Measurements from ENCODE around the gene SMARCC2. TPM values are rescaled to one million over a fixed set of nuclear protein-coding genes. Genes with fewer than 3 reads are reported as not detected.
A peak's percentile ranks its signal among the peaks of the same experiment; 100 is the strongest.
"Not testable (repeated sequence)": the region's sequence is repeated elsewhere in the genome, so short reads cannot be mapped to it uniquely, and the experiment has no call there.

The SMARCC2 gene
- total RNA-seq, 1 donor = 72.4 TPM

GRCh38 chr12:56213878-56214277, 24.6 kb upstream of the SMARCC2 start:
- DNase-seq (ENCODE audit: low read depth in 2 of 3, low spot score in 2 of 3) = no peak

GRCh38 chr12:56212361-56212760, 23.1 kb upstream of the SMARCC2 start:
- no peak for DNase-seq (ENCODE audit: low read depth in 2 of 3, low spot score in 2 of 3)

GRCh38 chr12:56208006-56208405, 18.7 kb upstream of the SMARCC2 start:
- no peak for DNase-seq (ENCODE audit: low read depth in 2 of 3, low spot score in 2 of 3)

- peak in 2 of 3 donors; percentile 43 to 55 for DNase-seq (ENCODE audit: low read depth in 2 of 3, low spot score in 2 of 3)
These were observed 17.3 kb upstream of the SMARCC2 start for GRCh38 chr12:56206452-56207166.

- DNase-seq (ENCODE audit: low read depth in 2 of 3, low spot score in 2 of 3) = peak in 2 of 3 donors; percentile 75 to 85
These were observed 16.2 kb upstream of the SMARCC2 start for GRCh38 chr12:56205445-56205844.

- no peak for DNase-seq (ENCODE audit: low read depth in 2 of 3, low spot score in 2 of 3)
These were observed 15.0 kb upstream of the SMARCC2 start for GRCh38 chr12:56204275-56204674.

- DNase-seq (ENCODE audit: low read depth in 2 of 3, low spot score in 2 of 3) = no peak
These were observed 13.6 kb upstream of the SMARCC2 start for GRCh38 chr12:56202838-56203237.

GRCh38 chr12:56202366-56202765, 13.1 kb upstream of the SMARCC2 start:
- no peak for DNase-seq (ENCODE audit: low read depth in 2 of 3, low spot score in 2 of 3)

GRCh38 chr12:56198836-56199235, 9.6 kb upstream of the SMARCC2 start:
- no peak for DNase-seq (ENCODE audit: low read depth in 2 of 3, low spot score in 2 of 3)

GRCh38 chr12:56197921-56198635, 8.8 kb upstream of the SMARCC2 start:
- no peak for DNase-seq (ENCODE audit: low read depth in 2 of 3, low spot score in 2 of 3)

GRCh38 chr12:56196818-56197550, 7.7 kb upstream of the SMARCC2 start:
- DNase-seq (ENCODE audit: low read depth in 2 of 3, low spot score in 2 of 3) = not testable (repeated sequence)

GRCh38 chr12:56193025-56193578, 3.8 kb upstream of the SMARCC2 start:
- DNase-seq (ENCODE audit: low read depth in 2 of 3, low spot score in 2 of 3) = peak; percentile 50 to 93 (median 82)

GRCh38 chr12:56192582-56192981, 3.3 kb upstream of the SMARCC2 start:
- no peak for DNase-seq (ENCODE audit: low read depth in 2 of 3, low spot score in 2 of 3)

- DNase-seq (ENCODE audit: low read depth in 2 of 3, low spot score in 2 of 3) = no peak
These were observed 1.4 kb upstream of the SMARCC2 start for GRCh38 chr12:56190695-56191155.

- peak; percentile 55 to 91 (median 82) for DNase-seq (ENCODE audit: low read depth in 2 of 3, low spot score in 2 of 3)
These were observed 823 bp upstream of the SMARCC2 start for GRCh38 chr12:56189918-56190694.

GRCh38 chr12:56188778-56189098, 545 bp downstream of the SMARCC2 start:
- no peak for DNase-seq (ENCODE audit: low read depth in 2 of 3, low spot score in 2 of 3)

- no peak for DNase-seq (ENCODE audit: low read depth in 2 of 3, low spot score in 2 of 3)
These were observed 1.0 kb downstream of the SMARCC2 start for GRCh38 chr12:56188131-56188777.

GRCh38 chr12:56186957-56187356, 2.3 kb downstream of the SMARCC2 start:
- DNase-seq (ENCODE audit: low read depth in 2 of 3, low spot score in 2 of 3) = no peak

GRCh38 chr12:56178347-56178746, 10.9 kb downstream of the SMARCC2 start:
- DNase-seq (ENCODE audit: low read depth in 2 of 3, low spot score in 2 of 3) = no peak

- DNase-seq (ENCODE audit: low read depth in 2 of 3, low spot score in 2 of 3) = no peak
These were observed 16.4 kb downstream of the SMARCC2 start for GRCh38 chr12:56172839-56173238.
